ENCODE data around the gene HECTD4.
"Not testable (repeated sequence)": the region's sequence is repeated elsewhere in the genome, so short reads cannot be mapped to it uniquely, and the experiment has no call there.

Gene HECTD4

GRCh38 chr12:112381883-112382796, at the start of gene HECTD4:
Gene HECTD4, minus strand, starts transcription at chr12:112382431. Its CDS starts 303 bp downstream, at chr12:112382128.
- in situ Hi-C loops (cut with MboI; ENCODE audit: low sequenced_read_pairs) = no loop called here

DNA sequence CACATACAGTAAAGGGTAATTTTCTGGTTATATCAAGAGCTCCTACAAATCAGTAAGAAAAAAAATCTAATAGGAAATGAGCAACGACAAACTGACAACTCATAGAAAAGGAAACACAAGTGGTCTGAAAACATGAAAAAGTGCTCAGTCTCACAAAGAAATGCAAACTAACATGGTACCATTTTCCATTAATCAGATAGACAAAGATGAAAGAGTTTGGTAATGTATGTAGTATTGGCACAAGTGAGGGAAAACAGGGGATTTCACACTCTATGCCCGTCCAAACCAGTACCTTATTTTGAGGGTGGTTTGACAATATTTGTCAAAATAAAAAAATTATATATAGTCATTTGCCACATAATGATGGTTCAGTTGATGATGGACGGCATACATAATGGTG, 49.7 kb upstream of the HECTD4 start:
- in situ Hi-C loops (cut with MboI; ENCODE audit: low sequenced_read_pairs) = no loop called here

DNA sequence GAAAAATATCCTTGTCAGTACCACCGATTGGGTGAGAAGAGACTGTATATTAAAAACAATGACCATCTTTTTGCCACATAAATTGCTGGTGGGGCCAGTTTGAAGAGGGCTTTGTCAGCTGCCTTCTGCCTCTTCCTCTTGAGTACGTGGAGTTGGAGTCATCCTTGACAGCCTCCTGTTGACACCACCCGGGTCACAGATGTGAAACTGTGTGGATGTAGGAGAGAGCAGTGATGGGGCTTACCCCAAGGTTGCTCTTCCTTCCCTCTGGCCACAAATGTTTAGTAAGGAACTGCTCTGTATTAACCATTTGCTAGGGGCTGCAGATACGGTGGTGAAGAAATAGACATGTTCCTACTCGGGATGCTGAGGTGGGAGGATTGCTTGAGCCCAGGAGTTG, 48.7 kb upstream of the HECTD4 start:
- in situ Hi-C loops (cut with MboI; ENCODE audit: low sequenced_read_pairs) = no loop called here

DNA sequence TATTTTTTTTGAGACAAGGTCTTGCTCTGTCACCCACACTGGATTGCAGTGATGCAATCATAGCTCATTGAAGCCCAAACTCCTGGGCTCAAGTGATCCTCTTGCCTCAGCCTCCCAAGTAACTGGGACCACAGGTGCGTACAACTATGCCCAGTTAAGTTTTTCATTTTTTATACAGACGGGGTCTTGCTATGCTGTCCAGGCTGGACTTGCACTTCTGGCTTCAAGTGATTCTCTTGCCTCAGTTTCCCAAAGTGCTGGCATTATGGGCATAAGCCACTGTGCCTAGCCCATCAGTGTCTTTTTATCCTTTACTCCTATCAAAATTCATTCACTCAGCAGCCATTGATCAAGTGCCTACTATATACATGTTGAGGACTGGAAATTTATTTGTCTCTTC, 45.5 kb upstream of the HECTD4 start:
- in situ Hi-C loops (cut with MboI; ENCODE audit: low sequenced_read_pairs) = no loop called here

GRCh38 chr12:112425582-112426382, 43.6 kb upstream of the HECTD4 start:
- in situ Hi-C loops (cut with MboI; ENCODE audit: low sequenced_read_pairs) = no loop called here

DNA sequence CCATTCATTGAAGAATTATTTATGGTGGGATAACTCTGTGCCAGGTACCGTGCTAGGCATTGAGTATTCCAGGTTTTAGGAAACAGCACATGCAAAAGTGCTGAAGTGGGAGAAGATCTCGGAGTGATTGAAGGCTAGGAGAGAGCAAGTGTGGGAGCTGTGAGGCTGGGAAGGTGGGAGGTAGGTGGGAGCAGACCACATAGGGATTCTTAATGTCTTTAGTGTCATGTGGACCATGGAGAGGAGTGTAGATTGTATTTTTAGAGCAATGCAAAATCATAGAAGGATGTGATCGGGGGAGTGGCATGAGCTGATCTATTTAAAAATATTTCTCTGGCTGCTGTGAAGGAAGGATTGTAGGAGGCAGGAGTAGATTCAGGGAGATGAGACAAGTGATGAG, 41.9 kb upstream of the HECTD4 start:
- in situ Hi-C loops (cut with MboI; ENCODE audit: low sequenced_read_pairs) = no loop called here

DNA sequence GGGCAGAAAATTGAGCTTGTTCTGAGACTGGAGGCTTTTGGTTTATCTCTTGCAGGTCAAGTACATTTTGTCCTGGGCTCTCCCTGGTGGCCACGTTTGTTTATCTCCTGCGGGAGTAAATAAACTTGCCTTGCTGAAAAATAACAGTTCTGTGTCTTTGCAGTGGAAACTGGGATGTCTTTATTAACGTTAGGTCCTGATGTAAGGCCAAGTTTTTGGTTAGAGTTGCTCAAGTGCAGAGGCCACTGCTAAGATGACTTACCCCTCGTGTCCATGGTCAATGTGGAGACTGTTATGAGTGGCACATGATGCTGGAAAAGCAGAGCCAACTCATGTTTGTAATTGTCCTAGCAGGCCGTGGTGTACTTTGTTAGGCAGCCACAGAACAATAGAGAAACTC, 40.3 kb upstream of the HECTD4 start:
- in situ Hi-C loops (cut with MboI; ENCODE audit: low sequenced_read_pairs) = no loop called here

- in situ Hi-C loops (cut with MboI; ENCODE audit: low sequenced_read_pairs) = no loop called here
Observed at GRCh38 chr12:112421363-112421762, 39.1 kb upstream of the HECTD4 start.

- in situ Hi-C loops (cut with MboI; ENCODE audit: low sequenced_read_pairs) = no loop called here
Observed at GRCh38 chr12:112420740-112421139, 38.5 kb upstream of the HECTD4 start.

- in situ Hi-C loops (cut with MboI; ENCODE audit: low sequenced_read_pairs) = no loop called here
Observed at GRCh38 chr12:112419297-112420133, 37.3 kb upstream of the HECTD4 start.

- in situ Hi-C loops (cut with MboI; ENCODE audit: low sequenced_read_pairs) = no loop called here
Observed at GRCh38 chr12:112418608-112419296, 36.5 kb upstream of the HECTD4 start, which contains the start of gene PTPN11. Gene PTPN11, plus strand, starts transcription at chr12:112418947. Its CDS starts 165 bp downstream, at chr12:112419112.

GRCh38 chr12:112418273-112418607, 36.0 kb upstream of the HECTD4 start:
- in situ Hi-C loops (cut with MboI; ENCODE audit: low sequenced_read_pairs) = no loop called here

DNA sequence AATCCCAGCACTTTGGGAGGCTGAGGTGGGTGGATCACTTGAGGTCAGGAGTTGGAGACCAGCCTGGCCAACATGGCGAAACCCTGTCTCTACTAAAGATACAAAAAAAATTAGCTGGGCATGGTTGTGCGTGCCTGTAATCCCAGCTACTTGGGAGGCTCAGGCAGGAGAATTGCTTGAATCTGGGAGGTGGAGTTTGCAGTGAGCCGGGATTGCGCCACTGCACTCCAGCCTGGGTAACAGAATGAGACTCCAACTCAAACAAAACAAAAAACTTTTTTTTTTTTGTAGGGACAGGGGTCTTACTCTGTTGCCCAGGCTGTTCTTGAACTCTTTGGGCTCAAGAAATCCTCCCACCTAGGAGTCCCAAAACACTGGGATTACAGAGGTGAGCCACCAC, 33.2 kb upstream of the HECTD4 start:
- in situ Hi-C loops (cut with MboI; ENCODE audit: low sequenced_read_pairs) = not testable (repeated sequence)

GRCh38 chr12:112413855-112414625, 31.8 kb upstream of the HECTD4 start:
- in situ Hi-C loops (cut with MboI; ENCODE audit: low sequenced_read_pairs) = no loop called here

DNA sequence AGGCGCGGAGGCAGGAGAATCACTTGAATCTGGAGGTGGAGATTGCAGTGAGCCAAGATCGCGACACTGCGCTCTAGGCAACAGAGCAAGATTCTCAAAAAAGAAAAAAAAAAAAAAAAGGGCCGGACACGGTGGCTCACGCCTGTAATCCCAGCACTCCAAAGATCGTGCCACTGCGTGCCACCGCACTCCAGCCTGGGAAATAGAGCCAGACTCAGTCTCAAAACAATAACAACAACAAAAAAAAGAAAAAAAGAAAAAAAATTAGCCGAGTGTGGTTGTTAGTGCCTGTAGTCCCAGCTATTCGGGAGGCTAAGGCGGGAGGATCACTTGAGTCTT, 27.6 kb upstream of the HECTD4 start:
- in situ Hi-C loops (cut with MboI; ENCODE audit: low sequenced_read_pairs) = no loop called here

DNA sequence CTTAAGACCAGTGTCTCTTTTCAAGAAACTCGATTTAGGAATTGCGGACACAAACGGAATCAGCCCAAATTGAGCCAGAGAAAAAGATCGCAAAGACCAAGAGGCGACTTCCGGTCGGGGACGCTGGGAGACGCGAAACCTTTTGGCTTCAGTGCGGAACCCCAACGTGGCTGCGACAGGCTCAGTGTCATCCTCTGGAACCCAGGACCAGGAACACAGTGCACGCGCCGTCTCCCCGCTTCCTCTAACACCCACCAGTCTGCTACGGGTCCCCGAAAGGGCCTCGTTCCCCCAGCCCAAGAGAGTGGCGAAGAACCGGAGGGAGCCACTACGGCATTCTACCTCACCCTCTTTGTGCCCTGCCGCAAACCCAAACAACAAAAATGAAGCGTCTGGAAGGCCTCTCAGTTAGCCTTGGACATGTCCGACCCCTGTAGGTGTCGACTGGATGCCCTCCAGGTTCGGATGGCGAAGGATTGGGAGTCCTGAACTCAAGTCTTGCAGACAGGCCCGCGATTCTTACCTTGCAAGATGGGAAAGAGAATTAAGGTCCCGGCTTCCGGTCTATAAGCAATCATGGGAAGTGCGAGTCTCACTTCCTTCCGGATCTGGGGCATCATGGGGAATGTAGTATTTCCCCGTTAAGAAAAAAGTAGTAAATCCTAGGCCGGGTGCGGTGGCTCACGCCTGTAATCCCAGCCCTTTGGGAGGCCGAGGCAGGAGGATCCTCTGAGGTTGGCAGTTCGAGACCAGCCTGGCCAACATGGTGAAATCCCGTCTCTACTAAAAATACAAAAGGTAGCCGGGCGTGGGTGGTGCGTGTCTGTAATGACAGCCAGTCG, 27.1 kb upstream of the HECTD4 start, which contains the start of gene RPL6:
TSS of gene RPL6 (minus strand) at position 542 of the 842 bp plus-strand sequence. CDS start 949 bp downstream, outside the sequence.
- in situ Hi-C loops (cut with MboI; ENCODE audit: low sequenced_read_pairs) = no loop called here

DNA sequence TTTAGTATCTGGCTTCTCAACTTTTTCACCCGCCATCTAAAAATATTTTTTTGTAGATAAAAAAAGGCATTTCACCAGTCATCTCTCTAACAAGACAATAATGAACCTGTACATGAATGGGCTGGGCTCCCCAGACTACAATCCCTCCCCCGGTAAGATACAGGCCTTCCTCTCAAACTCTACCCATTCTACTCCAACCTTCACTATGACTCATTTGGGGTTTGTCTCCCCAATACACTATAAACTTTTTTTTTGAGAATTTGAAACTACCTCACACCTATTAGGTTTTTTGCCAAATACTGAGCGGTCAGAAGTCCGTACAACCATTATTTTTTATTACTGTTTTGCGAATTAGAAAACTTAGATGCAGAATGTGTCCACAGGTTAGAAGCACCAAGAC, 26.4 kb upstream of the HECTD4 start:
- in situ Hi-C loops (cut with MboI; ENCODE audit: low sequenced_read_pairs) = no loop called here

DNA sequence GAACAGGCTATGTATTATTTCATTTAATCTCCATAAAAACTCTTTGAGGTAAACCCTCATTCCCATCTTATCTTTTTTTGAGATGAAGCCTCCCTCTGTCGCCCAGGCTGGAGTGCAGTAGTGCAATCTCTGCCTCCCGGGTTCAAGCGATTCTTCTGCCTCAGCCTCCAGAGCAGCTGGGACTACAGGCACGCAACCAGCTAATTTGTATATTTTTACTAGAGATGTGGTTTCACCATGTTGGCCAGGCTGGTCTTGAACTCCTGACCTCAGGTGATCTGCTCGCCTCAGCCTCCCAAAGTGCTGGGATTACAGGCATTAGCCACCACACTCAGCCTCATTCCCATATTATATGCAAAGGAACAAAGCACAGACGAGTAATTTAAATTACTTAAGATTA, 25.5 kb upstream of the HECTD4 start:
- in situ Hi-C loops (cut with MboI; ENCODE audit: low sequenced_read_pairs) = not testable (repeated sequence)
